Esophagus squamous epithelium (tissue), 5 donors: ENCODE measurements around the gene HAO1. TPM values are rescaled to one million over a fixed set of nuclear protein-coding genes. Genes with fewer than 3 reads are reported as not detected.
A peak's percentile ranks its signal among the peaks of the same experiment; 100 is the strongest.

Experiments
- DNase-seq: peaks from one replicate; lab custom pipeline; 2025; lab: John Stamatoyannopoulos, UW
- H3K27ac ChIP-seq, 4 donors: fragments of 200-600 bp; sonication (generic); one replicate each; pipeline ENCODE4 v1.5.1; 2016 to 2019; ENCODE audit warnings: mild to moderate bottlenecking in 1 of 4
- H3K27me3 ChIP-seq, 4 donors: fragments of 200-600 bp; sonication (generic); 1 replicate in 3 of 4; 2 replicates in 1 of 4; pipeline versions ENCODE4 v1.5.1 to v1.6.0; 2017 to 2021; ENCODE audit warnings: antibody characterized with exemption in 1 of 4
- H3K36me3 ChIP-seq, 3 donors: fragments of 200-600 bp; sonication (generic); one replicate each; pipeline ENCODE4 v1.5.1; 2016 to 2019
- H3K4me1 ChIP-seq, 3 donors: fragments of 200-600 bp; sonication (generic); one replicate each; pipeline ENCODE4 v1.5.1; 2017 to 2019
- H3K4me3 ChIP-seq, 4 donors: fragments of 200-600 bp; sonication (generic); 1 replicate in 3 of 4; 2 replicates in 1 of 4; pipeline ENCODE4 v1.5.1; 2016 to 2019; ENCODE audit warnings: mild to moderate bottlenecking in 2 of 4, moderate library complexity in 1 of 4
- H3K9me3 ChIP-seq, 3 donors: fragments of 200-600 bp; sonication (generic); one replicate each; pipeline ENCODE4 v1.5.1; 2016 to 2019
- POLR2A ChIP-seq, 4 donors: fragments of 450-650 bp; IDR thresholded peaks; one replicate each; pipeline ENCODE4 v1.6.1; 2017; ENCODE audit warnings: antibody characterized with exemption in 4 of 4, mild to moderate bottlenecking in 4 of 4, moderate library complexity in 3 of 4
- WGBS, 2 donors: methylation state at CpG; one replicate each; pipeline ENCODE4 v1.1.5; 2018; 5-methylcytosine and 5-hydroxymethylcytosine counted together
- intact Hi-C: fragments of 100-400 bp; cut with DNase I; formaldehyde crosslinking; loops from one replicate; pipeline ENCODE4 v1.15.0; 2022
- total RNA-seq, 4 donors: library from RNA; depleted of rRNA; stranded (reverse); fragments of >200 nt; gene quantifications; one replicate each; pipeline ENCODE4 v1.1.0, GENCODE V29; 2016
- TF ChIP-seq, protein P1 (sequence below), 6 experiments: fragments of 450-650 bp in 4 of 6; fragments of 200-600 bp in 2 of 6; sonication (generic) in 2 of 6; IDR thresholded peaks; one replicate each; pipeline ENCODE4 v1.5.1; 2016 to 2019; ENCODE audit warnings: antibody characterized with exemption in 6 of 6, mild to moderate bottlenecking in 4 of 6, moderate library complexity in 4 of 6
- donor health status: DM: yes; HTN: yes; CAD: no.

The HAO1 gene
- total RNA-seq, 4 donors from 2014 or later = 0.70 TPM; not detected in 3

DNA sequence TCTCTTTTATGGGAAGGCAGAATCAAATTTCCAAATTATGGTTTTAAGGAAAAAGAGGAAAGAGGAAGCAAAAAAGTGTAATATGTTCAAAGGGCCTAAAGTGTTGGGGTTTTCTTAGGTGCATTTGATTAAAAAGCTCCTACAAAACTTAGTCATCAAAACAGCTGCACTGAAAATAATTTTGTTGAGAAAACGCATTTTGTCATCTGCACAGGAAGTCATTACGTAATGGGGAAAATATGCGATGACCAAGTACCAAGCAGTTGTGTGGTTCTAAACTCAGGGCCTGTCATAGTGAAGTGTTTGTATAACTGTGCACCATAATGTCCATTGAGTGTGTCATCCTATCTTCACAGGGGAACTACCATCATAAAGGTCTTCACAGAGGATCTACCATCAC, 15.6 kb downstream of the HAO1 start:
- Histone ChIP-seq H3K9me3 (no peaks in the 10 kb centered on the region), H3K4me1 (no peaks in the 10 kb centered on the region), H3K4me3 (no peak overlapping the region), H3K27me3 (no peaks in the 10 kb centered on the region), H3K27ac (no peak overlapping the region), H3K36me3 (no peaks in the 10 kb centered on the region)
- no peak for DNase-seq
- intact Hi-C loops = no loop called here
- WGBS, 2 donors = 39 to 41% methylated on average over 3 of the region's 3 CpGs
- TF ChIP-seq, protein P1, sequence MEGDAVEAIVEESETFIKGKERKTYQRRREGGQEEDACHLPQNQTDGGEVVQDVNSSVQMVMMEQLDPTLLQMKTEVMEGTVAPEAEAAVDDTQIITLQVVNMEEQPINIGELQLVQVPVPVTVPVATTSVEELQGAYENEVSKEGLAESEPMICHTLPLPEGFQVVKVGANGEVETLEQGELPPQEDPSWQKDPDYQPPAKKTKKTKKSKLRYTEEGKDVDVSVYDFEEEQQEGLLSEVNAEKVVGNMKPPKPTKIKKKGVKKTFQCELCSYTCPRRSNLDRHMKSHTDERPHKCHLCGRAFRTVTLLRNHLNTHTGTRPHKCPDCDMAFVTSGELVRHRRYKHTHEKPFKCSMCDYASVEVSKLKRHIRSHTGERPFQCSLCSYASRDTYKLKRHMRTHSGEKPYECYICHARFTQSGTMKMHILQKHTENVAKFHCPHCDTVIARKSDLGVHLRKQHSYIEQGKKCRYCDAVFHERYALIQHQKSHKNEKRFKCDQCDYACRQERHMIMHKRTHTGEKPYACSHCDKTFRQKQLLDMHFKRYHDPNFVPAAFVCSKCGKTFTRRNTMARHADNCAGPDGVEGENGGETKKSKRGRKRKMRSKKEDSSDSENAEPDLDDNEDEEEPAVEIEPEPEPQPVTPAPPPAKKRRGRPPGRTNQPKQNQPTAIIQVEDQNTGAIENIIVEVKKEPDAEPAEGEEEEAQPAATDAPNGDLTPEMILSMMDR (IDR thresholded peaks at IDR 0.05) = no peak
- TF ChIP-seq POLR2A (IDR thresholded peaks at IDR 0.05) = no peak

DNA sequence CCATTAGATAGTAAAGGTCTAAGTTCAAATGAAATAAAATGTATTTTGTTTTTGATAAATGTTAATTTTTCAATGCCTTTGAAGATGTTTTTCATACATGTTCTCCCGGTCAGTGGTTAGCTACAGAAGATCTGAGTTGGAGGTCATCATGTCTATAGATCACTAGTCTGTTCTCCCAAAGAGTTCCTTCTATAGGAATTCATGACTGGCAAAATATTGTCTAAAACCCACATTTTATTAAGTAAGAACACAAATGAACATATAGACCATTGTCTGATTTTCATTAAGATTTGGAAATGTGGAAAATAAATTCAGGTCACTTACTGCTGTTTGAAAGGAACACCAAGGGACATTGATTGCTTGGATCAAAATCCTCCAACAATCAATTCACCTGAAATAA, 23.6 kb downstream of the HAO1 start:
- Histone ChIP-seq H3K4me1 (no peaks in the 10 kb centered on the region), H3K27ac (no peak overlapping the region), H3K9me3 (no peaks in the 10 kb centered on the region), H3K4me3 (no peak overlapping the region), H3K27me3 (no peaks in the 10 kb centered on the region), H3K36me3 (no peaks in the 10 kb centered on the region)
- WGBS, 2 donors = 86 to 92% methylated on average over 1 of the region's 1 CpG
- no peak for DNase-seq
- intact Hi-C loops = loop anchor here (5.0 kb wide), 1 partner anchor 796 kb away; no protein-coding TSS in a partner anchor
- no peak for TF ChIP-seq POLR2A (IDR thresholded peaks at IDR 0.05)
- TF ChIP-seq, protein P1 (IDR thresholded peaks at IDR 0.05) = no peak

DNA sequence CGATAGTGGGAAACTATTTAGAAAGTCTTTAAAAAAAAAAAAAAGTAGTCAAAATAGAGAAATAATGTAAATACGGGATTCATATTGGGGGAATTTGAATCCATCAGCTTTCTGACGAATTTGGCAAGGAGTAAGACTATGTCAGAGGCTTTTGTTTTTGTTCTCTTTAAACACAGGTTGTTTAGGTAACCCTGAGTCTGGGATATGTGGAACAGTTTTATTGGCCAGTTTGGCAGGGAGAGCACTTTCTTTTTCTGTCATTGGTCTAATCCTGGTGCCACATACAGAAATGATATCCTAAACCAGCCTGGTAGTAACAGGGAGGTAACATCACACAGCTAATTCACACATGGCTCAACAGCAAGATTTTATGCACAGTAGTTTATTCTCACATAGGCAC, 27.7 kb downstream of the HAO1 start:
- no peaks in the 10 kb centered on the region for H3K4me1 ChIP-seq
- intact Hi-C loops = no loop called here
- WGBS, 2 donors = 12 to 30% methylated on average over 3 of the region's 3 CpGs
- no peaks in the 10 kb centered on the region for H3K27me3 ChIP-seq
- no peaks in the 10 kb centered on the region for H3K9me3 ChIP-seq
- DNase-seq = no peak
- H3K27ac ChIP-seq = no peak overlapping the region
- H3K4me3 ChIP-seq = no peak overlapping the region
- no peak for TF ChIP-seq POLR2A (IDR thresholded peaks at IDR 0.05)
- TF ChIP-seq, protein P1 (IDR thresholded peaks at IDR 0.05) = no peak
- H3K36me3 ChIP-seq = no peaks in the 10 kb centered on the region

DNA sequence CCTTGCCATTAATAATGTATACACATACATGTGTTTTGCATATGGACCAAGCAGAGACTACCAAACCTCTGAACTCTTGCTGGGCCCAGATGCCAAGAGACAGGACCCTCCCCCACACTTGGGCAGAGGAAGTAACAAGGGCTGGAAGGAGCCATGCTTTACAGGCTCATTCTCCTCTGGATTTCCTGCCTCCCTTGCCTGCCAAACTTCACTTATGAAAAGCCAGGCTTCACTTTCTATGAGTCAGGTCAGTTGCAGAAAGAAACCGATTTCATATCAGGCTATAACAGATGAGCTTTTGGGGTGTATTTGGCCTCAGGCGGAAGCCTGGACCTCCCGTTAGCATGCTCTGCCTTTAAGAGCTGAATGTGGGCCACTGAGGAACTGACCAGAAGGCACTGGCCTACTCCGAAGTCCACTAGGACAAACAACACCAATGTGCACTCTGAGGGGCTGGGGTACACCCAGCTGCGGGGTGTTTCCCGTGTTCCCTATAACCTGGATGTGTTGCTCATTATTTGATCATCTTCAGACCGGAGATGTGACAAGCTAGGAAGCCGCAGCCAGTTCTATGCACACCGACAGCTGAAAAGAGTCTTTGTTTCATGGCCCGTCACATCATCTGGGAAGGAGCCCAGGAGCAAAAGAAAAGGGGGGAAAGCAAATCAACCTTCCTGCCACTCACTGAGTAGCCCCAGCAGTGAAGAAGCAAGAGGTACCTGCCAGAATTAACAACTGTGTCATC, 28.5 kb downstream of the HAO1 start:
- TF ChIP-seq POLR2A (IDR thresholded peaks at IDR 0.05) = no peak
- TF ChIP-seq, protein P1 (IDR thresholded peaks at IDR 0.05) = no peak
- peak overlapping the region in 1 of 4 donors; percentile 32 for H3K27ac ChIP-seq
- DNase-seq = no peak
- intact Hi-C loops = no loop called here
- no peaks in the 10 kb centered on the region for H3K36me3 ChIP-seq
- no peaks in the 10 kb centered on the region for H3K27me3 ChIP-seq
- H3K9me3 ChIP-seq = no peaks in the 10 kb centered on the region
- H3K4me1 ChIP-seq = no peaks in the 10 kb centered on the region
- no peak overlapping the region for H3K4me3 ChIP-seq
- WGBS, 2 donors = 50 to 67% methylated on average over 6 to 8 of the region's 10 CpGs

DNA sequence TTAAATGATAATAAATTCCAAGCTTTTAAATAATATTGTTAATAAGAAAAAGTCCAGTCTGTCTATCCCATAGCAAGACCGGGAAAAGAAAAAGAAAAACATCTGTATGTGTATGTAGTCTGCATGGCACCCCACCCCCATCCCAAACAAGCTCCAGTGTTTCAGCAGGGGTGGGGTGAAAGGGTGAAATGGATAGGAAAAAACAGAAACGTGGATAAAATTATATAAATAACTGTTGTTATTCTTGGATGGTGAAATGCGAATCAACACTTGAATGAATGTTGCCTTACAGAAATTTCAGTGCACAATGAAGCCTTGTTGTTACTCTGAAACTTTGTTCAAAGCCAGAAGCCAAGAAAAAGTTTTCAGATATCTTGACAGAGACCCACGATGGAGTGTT, 31.4 kb downstream of the HAO1 start:
- WGBS, 2 donors = 50 to 75% methylated on average over 4 of the region's 4 CpGs
- H3K9me3 ChIP-seq = no peaks in the 10 kb centered on the region
- no peak overlapping the region for H3K4me3 ChIP-seq
- H3K27me3 ChIP-seq = no peaks in the 10 kb centered on the region
- no peaks in the 10 kb centered on the region for H3K36me3 ChIP-seq
- DNase-seq = no peak
- intact Hi-C loops = no loop called here
- TF ChIP-seq, protein P1 (IDR thresholded peaks at IDR 0.05) = no peak
- TF ChIP-seq POLR2A (IDR thresholded peaks at IDR 0.05) = no peak
- no peak overlapping the region for H3K27ac ChIP-seq
- no peaks in the 10 kb centered on the region for H3K4me1 ChIP-seq
